ENCODE results near the gene NRP2.

NRP2 gene

DNA sequence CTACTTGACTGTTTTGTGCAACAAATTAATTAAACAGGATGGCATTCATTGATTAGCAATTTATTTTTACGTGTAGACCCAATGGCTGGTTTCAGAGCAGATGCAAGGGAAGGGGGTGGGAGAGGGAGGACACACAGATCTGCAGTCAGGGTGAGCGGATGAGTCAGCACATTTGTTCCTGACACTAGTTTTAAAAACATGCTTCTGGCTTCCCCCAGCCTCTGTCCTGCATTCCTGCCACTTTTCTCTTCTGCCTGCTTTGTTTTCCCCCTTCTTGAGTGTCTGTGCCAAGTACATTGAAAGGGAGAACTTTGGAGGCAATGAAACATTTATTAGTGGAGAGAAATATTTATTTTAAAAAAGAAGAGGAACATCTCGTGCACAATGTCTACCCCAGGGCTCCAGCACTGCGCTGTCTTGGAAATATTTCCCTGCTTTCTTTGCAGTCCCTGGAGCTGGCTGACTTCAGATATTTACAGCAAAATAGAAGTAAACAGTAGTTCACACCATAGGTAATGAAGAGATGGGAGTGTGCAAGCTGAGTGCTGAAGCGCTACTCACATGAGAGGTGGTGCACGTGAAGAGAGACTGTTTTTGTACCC is 52.2 kb downstream of the NRP2 start:
- DNase-seq, result no peak

DNA sequence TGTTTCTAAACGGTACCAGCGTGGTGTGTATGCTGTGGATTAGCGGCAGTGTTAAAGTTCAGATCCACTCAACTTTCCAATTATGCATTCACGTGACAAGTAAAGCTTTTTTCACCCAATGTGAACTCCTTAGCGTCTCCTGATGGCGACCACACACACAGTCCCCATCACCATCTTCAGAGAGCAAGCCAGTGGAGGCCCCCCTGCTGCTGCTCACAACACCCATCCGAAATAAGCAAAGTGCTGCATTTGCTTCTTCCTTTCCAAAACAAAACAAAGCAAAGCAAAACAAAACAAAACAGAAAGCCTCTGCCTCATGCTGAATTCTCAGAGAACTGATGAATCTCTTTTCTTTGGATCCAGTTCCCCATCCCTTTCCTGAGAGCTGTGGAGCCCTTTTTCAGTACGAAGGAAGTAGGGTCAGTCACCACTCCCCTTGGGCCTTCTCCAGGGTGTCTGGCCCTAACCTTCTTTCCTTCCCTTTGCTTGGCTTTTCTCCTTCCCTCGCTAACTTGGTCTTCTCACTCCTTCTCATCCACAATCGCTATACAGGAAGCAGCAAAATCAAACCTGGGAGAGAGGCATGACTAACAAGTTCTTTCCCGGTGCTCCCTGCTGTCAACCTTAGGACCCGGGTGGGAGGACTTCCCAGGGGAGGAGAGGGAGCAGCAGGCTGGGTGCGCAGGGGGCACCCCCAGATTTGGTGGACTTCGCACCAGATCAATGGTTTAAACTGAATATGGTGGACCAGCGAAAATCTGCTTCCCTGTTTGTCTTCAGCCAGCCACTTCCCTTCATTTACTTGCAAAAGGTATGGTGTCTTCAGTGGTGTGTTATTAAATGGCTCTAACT is 56.0 kb downstream of the NRP2 start:
- no peak for DNase-seq

DNA sequence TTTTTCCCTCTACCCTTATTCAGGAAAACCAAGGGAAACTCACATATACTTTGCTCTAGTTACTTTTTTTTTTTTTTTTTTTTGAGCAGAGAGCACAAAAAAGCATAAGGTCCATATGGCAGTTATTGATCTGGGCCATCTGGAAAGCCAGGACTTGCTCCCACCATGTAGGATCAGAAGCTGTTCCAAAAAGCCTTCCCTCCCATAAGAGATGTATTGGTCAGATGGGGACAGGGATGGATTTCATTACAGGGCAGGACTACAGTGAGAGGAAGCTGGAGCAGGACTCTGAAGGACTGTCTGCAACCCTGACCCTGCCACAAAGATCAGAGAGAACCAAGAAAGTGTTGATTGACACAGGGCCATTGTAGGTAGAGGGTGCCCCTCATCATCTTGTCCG is 57.3 kb downstream of the NRP2 start:
- DNase-seq, result no peak

DNA sequence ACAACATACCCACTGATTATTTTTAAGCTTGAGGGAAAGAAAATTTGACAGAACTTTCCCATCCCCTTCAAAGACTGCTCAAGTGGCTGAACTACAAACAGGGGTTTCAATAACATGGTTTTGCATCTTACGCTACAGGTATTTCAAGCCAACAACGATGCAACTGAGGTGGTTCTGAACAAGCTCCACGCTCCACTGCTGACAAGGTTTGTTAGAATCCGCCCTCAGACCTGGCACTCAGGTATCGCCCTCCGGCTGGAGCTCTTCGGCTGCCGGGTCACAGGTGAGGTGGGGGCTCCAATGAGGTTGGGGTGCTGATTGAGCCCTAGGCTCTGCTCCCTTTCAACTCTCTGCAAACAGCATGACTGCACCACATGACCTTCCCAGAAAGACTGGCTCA is 58.1 kb downstream of the NRP2 start:
- DNase-seq, result no peak

DNA sequence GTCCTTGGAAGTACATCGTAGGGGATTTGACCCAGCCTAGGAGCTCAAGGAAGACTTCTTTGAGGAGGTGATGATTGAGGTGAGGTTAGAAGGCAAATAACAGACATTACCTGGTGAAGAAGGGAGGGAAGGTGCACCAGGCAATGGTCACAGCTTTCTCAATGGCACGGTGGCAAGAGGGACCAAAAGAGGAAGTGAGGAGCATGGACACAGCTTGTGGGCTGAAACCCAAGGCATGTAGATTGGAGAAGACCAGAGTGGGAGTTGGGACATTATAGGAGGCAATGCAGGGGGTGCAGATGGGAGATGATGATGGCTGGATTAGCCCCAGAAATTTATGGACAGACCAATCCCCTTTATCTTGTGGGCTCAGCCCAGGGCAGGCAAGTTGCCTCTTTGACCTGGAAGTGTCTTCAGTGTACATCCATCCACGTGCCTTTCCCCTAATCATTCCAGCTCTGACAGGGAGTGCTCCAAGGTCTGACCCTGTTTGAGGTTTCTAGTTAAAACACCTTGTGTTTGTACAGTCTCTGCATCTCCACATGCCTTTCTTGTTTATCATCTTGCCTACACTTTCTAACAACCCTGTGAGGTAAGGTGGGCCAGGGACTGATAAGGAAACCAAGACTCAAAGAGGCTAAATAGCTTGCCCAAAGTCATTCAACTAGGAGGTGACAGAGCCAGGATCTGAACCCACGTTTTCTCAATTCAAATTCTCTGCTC is 59.1 kb downstream of the NRP2 start:
- no peak for DNase-seq

DNA sequence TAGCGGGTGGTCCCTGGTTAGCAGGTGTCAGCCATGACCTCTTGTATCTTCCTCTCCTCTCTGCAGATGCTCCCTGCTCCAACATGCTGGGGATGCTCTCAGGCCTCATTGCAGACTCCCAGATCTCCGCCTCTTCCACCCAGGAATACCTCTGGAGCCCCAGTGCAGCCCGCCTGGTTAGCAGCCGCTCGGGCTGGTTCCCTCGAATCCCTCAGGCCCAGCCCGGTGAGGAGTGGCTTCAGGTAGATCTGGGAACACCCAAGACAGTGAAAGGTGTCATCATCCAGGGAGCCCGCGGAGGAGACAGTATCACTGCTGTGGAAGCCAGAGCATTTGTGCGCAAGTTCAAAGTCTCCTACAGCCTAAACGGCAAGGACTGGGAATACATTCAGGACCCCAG is 60.8 kb downstream of the NRP2 start:
- no peak for DNase-seq

DNA sequence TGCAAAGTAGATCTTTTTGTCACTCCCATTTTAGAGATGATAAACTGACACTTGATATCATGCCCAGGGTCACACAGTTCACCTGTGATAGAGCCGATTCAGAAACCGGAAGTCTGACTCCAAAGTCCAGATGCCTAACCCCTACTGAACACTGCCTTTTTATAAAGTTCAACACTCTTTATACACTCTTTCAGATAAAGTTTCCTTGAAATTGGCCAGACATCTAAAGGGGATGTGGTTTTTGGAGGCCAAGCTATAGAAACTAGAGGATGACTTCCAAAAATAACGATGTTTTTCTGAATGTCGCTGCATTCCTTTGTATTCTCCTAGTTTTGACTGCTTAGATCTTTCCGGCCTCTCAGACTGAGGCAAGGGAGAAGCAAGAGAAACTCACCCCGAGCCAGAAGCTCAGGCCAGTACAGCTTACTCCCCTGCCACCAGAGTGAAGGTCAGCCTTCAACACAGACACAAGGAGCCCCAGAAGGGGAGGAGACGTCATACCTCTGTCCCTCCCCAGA is 61.8 kb downstream of the NRP2 start:
- DNase-seq, result no peak

DNA sequence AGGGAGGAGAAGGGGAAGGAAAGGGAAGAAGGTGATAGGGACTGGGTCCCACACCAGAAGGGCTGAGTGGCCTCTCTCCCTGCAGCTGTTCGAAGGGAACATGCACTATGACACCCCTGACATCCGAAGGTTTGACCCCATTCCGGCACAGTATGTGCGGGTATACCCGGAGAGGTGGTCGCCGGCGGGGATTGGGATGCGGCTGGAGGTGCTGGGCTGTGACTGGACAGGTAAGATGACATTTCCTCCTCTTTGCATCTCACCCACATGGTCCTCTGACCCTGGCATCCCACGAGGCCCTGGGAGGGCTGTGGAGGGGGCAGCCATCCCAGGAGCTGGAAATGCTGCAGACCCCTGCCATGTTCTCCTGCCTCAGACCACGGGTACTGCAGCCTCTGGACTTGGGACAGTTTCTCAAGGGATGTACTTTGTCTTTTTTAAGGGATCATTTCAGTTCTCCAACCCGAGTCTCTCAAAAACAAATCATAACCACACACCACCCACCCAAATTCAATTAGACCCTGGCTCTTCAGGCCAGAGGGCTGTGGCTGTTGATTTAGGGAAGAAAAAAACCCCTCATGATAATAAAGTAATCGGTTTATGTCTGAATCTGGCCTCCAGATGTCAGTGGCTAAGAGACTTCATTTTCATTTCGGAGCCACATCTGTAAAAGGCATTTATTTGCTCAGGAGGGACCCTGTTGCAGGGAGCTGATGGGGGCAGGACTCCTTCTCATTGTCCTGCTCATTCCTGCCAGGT is 63.5 kb downstream of the NRP2 start:
- DNase-seq, result no peak

DNA sequence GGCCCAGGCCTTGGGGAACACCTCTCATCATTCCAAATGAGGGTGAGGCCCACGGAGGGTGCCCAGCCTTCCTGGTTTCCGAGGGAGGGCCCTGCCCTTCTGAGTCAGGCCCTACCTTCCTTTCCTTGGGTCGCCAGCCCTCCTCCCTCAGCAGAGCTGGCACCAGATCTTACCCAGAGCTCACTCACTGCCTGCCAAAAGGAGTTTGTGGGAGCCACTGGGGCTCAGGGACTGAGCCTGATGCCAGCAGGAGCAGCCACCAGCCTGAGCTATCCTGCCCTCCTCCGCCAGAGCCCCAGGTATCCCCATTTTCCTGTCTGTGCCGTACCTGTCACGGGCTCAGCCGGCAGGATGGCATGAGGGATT is 64.1 kb downstream of the NRP2 start:
- DNase-seq, result no peak

DNA sequence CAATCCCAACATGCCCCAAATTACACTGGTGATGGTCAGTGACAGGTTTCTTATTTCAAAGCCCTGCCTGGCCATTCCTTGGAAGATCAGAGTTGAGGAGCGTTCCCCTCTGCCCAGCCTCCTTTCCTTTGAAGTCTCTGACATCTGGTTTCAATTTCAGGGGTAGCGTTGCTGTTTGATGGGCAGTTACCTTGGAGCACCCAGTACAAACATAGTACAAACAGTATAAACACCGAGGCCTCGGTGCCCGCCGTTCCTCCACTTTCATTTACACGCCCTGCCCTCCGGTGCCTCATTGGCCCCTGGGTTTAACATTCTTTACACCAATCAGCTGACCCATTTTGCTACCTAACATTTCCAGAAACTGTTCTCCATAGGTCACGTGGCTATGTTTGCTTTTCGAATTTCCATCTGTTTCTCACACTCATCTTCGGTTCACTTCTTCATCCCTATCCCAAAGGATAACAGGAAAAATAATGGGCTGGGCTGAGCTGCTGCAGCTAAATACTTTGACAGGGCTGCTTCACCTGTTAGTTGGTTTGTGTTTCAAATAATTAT is 65.6 kb downstream of the NRP2 start:
- no peak for DNase-seq

DNA sequence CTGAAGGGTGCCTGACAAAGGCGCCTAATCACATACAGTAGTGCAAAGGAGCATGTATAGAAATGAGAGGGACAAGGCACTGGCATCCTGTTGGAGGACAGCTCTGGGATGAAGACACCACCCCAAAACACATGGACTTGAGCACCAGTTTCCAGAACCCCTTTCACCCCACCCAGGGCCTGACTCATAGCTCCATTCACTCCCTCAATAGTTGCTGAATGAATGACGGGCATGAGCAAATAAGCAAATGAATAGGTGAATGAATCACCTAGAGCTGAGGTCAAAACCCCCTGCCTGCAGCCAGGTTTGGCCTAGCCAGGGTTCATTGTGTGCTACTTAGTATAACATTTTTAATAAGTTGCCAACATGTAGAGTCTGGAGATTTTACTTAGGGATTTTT is 66.3 kb downstream of the NRP2 start:
- no peak for DNase-seq

DNA sequence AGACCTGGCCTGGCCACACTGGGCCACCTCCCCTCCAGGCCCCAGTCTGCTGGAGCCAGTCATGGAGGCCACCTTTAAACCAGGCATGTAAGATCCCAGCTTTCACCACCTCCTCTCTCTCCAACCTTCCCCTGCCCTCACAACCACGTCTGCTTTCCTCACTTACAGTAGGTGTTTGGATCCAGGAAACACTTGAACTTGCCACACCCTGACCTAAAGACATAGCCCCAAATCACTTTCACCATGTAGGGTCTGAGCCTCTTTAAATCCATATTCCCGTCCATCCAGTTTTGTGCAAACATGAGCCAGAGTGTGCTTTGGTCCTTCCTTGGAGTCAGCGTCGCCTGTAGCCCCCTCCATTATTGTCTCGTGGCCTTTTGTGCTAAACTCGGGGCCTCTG is 66.8 kb downstream of the NRP2 start:
- DNase-seq, result no peak

DNA sequence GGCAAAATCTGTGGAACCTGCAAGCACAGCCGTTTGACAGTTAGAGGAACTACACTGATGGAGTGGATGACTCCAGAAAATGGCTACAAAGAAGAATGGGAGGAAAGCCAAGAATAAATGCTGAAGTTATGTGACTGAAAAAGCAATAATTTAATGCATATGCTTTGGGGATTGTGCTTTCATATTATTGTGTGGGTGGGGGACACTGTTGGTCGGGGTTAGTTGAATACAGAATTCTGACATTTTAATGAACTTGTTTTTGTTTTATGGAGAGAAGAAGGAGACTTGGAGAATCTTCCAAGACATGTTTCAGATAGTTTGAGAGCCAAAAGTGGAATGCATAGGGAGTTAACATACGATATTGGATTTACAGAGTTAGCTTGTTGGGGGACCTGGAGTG is 68.5 kb downstream of the NRP2 start:
- DNase-seq, result no peak

DNA sequence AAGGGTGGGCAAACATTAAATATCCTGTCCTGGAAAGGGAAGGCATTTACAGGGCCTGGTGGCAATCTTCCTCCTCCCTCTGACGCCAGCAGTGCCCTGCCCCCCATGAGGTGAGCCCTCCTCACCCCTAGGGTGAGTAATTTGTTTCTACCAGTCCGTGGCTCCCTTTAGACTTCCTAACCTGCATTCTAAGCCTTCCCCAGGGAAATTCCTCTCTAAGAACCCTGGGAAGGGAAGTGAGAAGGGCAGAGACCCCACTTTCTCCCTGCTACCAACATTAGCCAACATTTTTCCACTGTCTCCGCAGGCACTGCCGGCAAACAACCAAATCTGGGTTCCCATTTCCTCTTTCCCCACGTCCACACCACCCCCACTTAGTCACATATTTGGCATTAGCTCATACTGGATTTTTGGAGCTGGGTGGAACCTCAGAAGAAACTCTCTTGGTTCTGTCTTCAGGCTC is 69.3 kb downstream of the NRP2 start:
- no peak for DNase-seq

DNA sequence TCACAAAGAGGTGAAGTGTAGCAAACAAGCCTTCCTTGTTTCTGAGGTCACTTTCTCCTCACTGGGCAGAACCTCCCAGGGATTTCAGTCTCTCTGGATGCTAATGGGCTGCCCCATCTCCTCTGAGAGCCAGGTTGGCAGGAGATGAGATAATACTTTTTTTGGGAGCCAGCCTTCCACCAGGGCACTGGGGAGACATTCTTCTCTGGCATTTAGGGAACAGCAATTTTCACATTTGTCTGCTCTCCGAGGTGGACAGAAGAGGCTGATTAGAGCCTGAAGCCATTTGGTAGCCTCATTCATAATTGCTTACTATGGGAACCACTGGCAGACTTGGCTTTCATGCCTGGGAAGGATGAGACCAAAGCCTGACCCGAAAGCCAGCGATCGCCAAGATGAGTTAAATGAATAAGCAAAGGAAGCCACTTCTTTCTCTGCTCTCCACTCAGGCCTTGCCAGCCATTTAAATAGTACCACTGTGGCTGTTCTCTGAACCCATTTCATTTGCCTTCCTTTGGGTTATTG is 70.1 kb downstream of the NRP2 start:
- DNase-seq, result no peak

DNA sequence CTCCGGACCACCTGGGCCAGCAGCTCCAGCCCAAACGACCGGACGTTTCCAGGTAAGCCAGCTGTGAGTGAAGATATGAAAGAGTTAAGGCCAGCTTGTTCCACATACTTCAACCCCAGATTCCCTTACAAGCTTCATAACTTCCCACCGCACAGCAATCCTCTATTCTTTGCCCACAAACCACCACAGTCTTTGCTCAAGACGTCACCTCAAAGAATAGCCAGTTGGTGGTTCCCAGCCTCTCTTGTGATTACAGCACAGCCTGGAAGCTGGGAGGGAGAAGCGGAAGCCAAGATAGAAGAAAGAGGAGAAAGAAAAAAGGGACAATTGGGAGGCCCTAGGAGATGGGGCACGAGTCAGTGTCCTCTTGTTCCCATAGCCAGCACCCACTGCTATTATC is 70.6 kb downstream of the NRP2 start:
- no peak for DNase-seq

DNA sequence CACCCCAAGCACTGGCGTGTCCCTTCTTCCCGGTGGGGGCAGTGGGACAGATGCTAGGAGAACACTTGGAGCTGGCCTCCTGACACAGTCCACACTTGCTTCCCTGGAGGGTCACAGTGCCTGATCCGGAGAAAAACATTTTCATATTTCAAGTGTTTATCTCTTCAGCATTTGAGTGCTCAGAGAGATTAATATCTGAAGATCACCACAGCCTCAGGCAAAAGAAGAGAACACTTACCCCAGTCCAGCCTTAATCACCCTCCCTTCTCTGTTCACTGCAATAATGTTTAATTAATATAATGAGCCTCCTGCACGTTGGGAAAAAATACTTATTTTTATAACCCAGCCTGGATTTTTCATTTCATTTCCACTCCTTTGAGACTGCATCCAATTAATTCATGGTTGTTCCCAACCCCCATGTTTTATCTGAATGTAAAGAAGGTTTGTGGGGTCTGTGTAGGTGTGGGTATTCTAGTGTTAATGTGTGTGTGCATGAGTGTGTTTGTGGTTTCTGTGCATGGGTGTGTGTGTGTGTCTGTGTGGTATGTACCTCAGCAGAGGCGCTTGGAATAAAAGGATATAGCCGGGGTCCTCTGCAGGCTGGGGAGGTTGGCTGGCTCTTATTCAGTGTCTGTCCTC is 72.1 kb downstream of the NRP2 start:
- DNase-seq, result no peak

DNA sequence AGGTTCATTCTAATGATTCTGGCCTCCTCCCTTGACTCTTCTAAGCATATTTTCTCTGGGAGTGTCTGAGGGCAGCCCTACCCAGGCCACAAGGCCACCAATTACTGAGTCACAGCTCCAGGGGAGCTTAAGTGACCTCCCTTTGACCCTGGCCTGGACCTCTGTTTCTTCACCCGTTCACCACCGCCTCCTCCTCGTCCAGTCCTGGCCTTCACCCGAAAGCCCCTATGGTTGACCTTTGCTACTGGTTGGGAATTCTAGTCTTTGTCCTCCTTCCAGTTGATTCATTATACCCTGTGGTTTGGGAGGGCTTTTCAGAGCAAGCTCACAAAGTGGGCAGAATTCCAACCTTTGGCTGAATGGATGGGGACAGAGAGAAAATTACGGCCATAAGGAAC is 72.6 kb downstream of the NRP2 start:
- DNase-seq, result no peak

DNA sequence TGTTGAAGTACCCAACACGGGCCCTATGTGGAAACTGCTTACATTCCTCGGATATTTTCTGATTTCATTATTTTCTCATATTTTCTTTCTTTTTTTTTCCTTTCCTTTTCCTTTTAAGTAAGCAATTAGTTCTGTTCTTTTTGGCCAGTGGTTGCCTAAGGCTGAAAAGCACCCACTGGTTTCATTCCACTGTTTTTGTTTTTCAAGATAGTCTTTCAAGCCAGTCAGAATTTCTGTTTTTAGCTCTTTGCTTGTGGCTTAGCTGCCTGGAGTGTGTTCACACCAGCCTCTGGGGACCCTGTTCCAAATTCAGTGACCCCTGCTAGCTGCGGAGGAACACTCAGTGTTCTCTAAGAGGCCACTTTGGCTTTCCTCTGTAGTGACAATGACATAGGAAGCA is 73.6 kb downstream of the NRP2 start:
- DNase-seq, result no peak

DNA sequence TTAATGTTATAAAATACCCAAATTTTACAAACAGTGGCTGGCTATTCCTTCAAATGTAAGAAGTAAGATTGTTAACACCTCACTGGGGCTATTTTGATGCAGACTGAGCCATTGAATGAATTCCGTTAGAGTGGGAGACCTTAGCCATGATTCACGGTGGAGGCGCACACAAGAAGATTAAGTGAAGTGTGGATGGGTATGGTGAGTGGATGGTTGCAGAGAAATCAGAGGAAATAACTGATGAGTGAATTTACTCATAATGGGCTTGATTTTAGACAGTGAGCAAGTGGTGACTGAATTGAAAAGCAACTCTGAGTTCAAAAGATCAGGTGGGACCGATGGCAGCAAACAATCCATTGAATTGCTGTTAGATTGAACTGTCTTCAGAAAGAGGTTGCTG is 75.0 kb downstream of the NRP2 start:
- no peak for DNase-seq

DNA sequence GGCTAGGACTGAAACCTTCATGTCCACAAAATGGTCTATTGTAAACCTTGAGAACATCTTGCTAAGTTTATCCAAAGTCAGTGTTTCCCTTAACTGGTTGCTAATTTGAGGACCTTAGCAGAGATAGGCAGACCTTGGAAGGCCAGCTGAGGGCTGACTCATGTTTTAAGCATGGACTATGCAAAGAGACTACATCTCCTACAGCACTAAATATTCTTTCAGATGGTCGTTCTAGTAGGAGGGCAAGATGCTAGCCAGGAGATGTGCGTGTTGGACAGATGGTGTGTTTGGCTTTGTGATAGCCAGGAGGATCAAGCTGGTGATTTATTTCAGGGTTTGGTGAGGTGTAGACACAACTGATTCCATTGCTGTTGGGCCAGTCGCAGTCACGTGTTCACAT is 75.8 kb downstream of the NRP2 start:
- DNase-seq, result no peak

DNA sequence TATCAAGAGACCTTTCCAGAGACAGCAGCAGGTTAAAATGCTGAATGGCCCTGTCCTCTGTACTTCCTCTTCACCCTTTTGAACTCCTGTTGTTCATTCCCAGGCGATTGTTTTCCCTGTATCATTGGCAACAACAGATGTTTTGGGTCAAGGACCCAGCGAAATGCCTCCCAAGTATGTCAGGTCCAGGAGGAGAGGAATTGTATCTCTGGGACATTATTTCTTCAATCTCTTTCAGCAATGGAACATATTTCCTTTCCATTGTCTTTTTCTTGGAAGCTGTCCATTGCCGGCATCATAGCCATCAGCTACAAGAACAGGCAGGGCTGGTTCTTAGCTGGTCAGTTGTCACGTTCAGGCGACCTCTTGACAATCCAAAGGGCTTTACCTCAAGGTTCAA is 76.2 kb downstream of the NRP2 start:
- DNase-seq, result no peak

All from RPMI8226 (cell line).